GM19043 (cell line): ENCODE results near the gene PRICKLE4.
"Not testable (repeated sequence)": the region's sequence is repeated elsewhere in the genome, so short reads cannot be mapped to it uniquely, and the experiment has no call there.

Experiments
- ATAC-seq: cut with Tn5 transposase; IDR thresholded peaks from one replicate; pipeline ENCODE4 v1.9.1; 2021; ENCODE audit warnings: low read depth; ENCODE audit not compliant: unreplicated experiment

PRICKLE4 gene

DNA sequence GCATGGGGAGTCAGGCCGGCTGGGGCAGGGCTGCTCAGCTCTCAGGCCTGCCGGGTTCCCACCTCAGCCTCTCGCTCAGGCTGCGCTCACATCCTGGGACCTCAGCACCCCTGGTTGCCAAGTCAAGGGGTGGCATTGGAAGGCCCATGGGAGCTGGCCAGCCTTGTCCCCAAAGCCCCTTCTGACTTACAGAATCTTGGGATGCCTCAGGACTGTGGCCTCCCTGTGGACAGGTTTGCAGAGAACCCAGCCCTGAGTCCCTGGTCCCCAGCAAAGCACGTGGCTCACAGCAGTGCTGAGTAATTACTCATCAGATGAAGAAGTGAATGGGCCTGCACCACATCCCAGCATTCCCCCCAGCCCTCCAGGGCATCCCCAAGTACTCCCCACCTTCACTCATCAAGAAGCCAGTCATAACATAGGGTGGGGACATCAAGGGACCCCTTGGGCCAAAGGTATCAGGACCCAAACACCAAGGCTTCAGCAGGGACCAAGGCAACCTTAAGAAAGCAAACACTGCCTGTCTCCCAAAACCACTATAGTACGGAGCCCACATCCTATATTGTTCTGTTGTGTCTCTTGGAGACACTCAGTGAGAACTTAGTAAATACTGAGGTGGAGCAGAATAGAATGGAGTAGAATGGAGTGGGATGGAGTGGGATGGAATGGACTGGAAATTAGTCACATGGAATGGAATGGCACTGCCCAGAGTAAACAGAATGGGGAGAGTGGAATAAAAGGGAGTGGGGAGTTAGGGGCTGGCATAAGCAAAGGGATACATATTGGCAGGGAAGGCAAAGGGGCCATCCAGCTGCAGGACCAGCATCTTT lies 37.0 kb upstream of the PRICKLE4 start:
- no peak for ATAC-seq

DNA sequence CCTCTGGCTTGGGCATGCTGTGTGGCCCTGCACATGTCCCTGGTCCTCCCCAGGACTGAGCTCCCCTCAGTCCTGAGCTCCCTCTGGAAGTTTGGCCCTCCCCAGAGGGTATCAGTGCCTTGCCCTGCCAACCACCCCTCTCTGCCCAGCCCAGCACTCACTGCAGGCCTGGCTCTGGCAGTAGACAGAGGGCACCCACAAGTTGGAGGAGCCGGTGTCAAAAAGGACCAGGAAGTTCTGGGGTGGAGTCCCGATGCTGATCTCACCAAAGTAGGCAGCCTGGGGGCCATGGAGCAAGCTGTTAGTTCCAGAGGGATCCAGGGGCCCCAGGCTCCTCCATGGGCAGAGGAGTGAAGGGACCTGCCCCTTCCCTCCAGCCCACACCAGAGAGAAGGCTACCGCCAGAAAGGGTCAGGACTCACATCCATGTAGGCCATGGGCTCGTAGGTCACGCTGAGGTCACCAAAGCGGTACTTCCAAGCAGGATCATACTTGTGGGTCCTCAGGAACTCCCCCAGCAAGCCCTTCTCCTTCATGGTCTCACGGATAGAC lies 36.3 kb upstream of the PRICKLE4 start:
- ATAC-seq, result no peak

DNA sequence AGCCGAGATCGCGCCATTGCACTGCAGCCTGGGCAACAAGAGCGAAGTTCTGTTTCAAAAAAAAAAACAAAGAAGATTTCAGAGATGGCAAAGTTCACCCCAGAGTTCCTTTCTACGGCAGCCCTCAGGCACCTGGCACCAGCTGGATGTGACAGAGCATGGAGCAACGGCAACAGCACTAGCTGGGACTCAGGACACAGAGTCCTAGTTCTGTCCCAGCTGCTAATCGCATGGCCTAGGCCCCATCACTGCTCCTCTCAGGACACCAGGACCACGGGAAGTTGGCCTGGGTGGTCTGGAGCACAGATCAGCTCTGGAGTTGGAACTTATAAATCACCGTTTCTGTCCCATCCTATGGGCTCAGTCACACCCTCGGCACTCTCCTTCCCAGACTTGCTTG lies 34.5 kb upstream of the PRICKLE4 start:
- ATAC-seq, result no peak

DNA sequence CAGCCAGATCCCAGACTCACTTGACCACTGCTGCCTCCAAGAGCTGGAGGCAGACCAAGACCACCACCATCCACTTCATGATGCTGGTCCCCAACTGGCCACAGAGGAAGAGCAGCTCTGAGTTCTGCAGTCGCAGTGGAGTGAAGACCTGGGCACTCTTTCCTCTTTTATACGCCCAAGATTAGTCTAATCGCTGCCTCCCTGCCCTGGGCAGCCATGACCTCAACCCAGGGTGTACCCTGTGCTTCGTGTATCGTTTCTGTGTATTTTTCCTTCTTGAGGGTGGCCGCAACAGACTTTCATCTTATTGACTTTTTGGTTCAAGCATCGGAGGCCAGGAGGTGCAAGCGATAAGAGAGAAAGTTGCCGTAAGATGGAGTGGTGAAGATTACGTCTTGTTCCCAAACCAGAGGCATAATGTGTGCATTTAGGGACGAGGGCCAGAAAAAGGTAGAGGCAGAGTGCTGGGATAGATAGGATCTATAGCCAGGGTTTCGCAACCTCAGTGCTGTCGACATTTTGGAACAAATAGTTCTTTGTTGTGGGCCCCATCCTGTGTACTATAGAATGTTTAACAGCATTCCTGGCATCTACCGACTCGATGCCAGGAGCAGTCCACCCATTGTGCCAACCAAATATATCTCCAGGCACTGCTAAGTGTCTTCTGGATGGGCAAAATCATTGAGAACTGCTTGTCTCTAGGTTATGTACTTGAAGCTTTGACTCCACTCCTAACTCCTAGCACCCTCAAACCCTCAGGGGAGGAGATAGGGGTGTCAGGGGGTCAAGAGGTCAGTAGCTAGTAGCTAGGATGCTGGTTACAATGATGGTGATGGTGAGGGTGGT lies 33.1 kb upstream of the PRICKLE4 start, which contains the start of gene PGC:
Gene PGC (minus strand): TSS at position 142 of the 846 bp plus-strand sequence. CDS start 63 bp downstream, at position 79.
- ATAC-seq, result no peak

DNA sequence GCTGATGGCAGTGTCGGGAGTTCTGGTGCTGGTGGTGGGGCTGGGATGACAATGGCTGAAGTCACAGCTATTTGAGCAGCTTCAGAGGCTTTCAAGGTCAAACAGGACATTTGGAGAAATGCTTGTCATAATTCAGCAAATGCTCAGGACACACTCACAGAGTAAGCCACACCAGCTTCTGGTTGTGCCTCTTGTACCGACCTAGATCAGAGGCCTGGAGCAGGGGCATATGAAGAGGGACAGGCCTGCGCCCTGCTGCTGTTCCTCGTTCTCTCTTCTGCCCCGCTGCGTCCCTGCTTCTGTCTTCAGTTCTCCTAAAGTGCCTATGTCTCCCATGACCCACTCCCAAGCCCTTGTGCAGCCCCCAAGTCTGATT lies 32.5 kb upstream of the PRICKLE4 start:
- ATAC-seq, result no peak

DNA sequence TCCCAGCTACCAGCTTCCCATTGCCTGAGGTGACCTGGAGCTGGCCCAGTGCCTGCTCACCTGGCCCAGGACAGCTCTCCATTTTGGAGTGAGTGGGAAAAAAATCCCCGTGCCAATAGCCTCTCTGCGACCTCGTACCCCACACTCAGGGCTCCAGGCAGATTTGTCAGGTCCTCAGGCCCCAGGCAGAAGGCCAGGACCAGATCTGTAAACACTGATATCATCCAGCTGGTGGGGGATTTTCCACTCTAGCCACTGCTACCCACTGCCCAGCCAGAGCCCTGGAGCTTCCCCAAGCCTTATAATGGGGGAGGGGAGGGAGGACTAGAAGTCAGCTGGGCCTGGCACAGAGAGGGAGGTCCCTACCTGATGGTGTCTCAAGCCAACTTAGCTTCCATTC lies 32.0 kb upstream of the PRICKLE4 start:
- no peak for ATAC-seq

DNA sequence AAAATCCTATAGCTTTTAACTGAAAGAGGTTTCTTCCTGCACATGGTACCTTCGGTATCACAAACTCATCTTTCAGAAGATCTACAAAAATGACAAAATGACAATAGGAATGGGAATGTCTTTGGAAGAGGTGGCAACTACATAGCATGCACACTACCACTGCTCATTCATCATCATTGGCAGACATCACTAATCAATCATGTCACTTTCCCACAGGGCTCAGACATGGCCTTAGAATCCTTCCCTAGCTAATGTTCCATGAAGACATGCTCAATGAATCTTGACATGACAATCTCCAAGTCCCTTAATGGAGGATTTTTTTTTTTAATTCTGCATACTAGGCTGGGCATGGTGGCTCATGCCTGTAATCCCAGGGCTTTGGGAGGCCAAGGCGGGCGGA lies 30.2 kb upstream of the PRICKLE4 start:
- no peak for ATAC-seq

DNA sequence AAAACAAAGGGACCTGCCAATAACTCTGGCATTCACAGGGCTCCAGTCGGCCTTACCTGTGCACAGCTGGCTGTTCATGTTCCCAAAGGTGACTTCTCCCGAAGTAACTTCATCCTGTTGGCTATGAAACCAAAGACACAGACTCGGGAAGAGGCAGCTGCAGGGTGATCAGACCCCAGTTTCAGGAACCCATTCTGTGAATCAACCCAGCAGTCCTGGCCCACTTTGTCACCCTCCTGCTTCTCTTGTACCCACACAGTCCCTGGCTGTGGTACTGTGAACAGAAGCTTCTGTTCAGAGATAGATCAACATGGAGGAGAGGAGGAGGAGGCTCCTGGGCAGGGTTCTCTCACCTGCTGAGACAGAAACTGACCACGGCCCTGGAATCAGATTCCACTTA lies 24.7 kb upstream of the PRICKLE4 start:
- no peak for ATAC-seq

DNA sequence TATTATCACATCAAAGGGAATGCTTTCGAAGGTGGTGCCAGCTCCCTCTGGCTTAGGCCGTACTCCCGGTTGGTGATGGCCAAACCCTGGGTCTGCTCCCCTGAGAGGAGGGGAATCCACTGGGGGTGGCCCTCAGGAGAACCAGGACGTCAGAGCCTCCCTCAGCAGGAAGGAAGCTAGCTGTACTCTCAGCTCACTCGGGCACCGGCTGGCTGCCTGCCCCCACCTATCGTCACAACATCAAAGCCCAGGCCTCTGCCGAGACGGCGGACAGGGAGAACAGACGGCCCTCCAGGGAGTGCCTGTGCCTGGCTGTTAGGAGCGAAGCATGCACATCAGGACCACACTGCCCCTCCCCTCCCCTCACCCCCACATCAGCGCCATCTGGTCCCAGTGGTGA lies 24.2 kb upstream of the PRICKLE4 start:
- ATAC-seq, result no peak

DNA sequence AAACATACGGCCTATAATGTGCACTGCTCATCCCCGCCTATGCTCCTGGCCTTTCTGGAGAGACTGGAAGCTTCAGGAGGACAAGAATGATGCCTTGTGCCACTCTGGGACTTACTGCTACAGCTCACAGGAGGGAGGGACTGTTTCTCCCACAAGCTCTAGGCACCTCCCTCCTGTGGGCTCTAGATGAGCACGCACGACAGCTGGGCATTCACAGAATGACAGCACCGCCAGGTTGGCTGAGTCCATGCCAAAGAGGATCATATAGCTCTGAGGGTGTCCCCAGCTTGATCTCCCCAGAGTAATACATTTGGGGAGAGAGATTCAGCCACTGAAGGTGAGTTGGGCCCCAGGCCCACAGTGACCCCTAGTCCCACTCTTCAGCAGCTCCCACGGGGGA lies 23.3 kb upstream of the PRICKLE4 start:
- ATAC-seq, result no peak

DNA sequence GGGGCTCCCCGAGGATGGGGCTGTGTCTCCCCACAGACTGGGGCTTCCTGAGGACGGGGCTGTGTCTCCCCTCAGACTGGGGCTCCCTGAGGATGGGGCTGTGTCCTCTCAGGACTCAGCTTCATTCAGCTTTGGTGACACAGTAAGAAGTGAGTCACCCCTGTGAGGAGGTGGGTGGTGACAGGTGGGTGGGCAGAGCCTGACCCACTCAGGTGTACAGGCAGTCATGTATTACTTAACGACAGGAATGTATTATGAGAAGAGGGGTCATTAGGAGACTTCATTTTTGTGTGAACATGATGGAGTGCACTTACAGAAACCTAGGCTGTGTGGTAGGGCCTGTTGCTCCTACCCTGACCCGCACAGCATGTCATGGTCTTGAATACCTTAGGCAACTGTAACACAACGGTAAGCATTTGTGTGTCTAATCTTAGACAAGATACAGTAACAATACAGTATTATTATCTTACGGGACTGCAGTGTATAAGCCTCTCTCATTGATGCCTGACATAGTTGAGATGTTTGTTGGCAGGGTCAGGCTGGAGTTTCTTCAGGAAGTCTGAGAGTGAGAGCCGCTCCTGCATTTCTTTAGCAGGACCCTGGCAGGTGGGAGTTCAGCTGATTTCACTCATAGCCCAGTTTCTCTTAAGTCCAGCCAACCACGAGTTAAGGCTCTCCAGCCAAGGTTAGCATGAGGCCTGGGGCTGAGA lies 22.5 kb upstream of the PRICKLE4 start:
- no peak for ATAC-seq

DNA sequence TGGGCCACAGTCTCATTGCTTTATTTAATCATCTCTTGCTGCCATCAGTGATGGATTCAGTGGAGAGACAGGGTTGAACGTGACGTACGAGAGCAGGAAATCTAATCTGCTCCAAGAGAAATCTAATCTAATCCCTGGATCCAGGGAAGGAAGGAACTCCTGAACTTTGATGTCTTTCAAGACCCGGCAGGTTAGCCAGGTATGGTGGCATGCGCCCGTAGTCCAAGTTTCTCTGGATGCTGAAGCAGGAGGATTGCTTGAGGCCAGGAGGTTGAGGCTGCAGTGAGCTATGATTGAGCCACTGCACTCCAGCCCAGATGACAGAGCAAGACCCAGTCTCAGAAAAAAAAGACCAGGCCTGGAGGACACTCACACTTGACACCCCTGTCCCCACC lies 21.9 kb upstream of the PRICKLE4 start:
- ATAC-seq, result no peak

DNA sequence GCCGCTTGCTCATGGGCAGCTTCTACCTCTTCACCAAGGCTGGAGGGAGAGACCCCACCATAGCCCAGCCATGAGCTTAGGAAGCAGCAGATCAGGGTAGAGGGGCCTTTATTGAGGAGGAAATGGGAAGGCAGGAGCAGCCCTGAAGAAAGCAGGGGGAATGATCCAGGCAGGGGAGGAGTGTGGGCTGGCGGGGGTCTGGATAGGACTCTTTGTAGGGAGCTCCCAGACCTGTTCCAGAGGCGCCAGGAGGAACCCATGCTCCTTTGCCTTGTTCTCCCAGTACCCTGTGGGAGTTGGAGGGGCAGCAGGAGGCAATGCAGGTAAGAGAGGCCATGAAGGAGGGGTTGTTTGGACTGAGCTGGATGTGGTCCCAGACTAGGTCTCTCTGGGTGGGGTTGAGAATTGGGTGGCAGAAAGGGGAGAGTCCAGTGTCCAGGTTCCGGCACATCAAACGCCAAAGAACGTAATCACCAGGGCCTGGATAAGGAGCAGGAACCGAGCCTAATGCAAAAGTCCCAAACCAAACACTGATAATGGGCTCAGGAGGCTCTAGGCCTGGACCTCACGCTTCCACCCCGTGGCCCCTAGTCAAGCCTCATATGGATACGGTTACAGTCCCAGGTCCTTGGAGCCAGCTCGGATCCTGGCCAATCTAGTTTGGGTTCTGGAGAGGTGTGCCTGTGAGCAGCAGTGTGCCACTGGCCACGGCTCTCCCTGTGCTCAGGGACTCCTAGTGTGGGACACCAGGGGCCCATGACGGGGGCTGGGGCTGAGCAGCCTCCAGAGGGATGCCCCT lies 21.3 kb upstream of the PRICKLE4 start:
- no peak for ATAC-seq

DNA sequence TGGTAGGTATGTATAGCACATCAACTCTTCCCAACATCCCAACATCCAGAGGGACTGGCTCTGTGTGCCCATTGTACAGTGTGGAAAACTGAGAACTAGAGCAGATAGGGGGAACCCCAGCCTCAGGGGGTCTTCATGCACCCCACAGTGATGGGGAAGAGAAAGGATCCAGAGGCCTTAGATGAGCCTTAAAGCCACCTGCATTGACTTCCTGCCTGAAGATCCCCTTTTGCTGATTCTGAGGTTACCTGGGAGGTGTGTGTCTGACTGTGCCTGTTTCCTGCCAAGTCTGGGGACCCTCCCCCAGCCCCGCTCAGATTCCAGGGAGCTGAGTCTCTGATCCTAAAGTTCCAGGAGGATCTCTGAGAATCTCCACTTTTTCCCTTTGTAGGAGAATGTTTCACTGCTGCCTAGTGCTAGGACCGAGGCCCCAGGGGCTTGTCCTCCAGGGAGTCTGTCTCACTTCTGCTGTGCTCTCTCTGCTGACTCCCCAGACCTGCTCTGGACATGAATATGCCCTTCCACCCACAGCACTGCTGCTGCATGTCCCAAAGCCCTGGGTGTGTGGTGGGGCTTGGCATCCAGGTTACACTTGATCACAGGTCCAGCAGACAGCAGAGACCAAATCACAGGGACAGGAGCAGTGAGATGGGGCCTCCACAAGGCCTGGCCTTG lies 20.5 kb upstream of the PRICKLE4 start:
- ATAC-seq, result no peak

DNA sequence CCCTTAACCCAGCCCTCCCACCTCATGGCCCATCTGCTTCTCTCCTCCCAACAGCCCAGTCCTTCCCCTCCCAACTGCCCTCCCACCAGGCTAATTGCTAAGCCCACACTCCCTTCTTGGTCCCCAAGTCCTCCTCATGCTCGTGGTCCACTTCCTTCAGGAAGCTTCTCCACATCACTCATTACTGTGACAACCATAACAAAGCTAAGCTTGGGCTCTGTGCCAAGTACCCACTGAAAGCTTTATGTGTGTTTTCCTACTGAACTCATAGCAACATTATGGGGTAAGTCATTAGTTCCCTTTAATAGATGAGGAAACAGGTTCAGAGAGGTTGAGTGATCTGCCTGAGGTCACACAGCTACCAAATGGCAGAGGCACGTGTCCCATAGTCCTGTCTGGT lies 17.1 kb upstream of the PRICKLE4 start:
- ATAC-seq, result no peak

DNA sequence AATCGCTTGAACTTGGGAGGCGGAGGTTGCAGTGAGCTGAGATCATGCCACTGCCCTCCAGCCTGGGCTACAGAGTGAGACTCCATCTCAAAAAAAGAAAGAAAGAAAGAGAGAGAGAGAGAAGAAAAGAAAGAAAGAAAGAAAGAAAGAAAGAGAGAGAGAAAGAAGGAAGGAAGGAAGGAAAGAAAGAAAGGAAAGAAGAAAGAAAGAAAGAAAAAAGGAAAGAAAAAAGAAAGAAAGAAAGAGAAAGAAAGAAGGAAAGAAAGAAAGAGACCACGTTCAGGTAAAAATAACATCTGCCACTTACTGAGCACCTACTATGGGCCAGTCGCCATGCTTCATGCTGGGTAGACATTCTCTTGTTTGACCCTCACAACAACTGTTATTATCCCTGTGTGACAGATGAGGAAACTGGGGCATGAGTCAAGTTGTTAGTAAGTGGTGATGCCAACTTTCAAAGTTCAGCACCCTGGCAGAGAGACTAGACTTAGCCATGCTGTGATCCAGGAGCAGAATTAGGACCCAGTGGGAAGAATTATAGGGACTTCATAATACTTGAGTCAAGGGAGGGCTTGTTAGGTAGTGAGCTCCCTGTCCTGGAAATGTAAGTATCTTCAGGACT lies 14.4 kb upstream of the PRICKLE4 start:
- ATAC-seq, result not testable (repeated sequence)

DNA sequence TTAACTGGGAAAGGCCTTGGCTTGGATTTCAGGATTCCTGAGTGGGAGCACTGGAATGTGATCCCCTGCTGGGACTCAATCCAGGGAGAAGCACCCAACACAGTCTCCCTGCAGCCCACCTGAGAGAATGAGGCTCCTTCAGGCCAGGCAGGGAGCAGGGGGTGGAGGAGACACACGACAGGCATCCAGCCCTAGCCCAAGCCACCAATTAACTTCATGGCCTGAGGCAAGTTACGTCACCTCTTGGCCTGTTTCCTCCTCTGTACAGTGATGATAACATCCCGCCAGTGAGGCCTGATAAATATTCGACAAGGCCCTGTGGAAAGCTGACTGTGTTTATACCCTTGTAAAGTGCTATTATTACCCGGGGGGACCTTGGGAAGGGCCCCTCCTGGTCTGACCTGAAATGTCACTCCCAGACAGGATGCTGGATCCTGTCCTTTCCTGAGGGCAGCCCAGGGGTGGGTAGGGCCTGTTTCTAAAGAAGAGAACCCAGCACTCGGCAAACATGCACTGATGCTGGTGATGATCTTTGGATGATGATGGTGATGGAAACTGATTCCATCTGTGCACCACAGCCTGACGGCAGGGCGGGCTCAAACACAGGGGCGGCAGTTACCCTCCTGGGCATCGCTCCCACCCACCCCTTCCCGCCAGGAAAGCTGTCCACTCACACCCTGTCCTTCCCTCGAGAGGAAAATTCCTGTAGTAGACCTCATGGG lies 13.3 kb upstream of the PRICKLE4 start:
- ATAC-seq, result no peak

DNA sequence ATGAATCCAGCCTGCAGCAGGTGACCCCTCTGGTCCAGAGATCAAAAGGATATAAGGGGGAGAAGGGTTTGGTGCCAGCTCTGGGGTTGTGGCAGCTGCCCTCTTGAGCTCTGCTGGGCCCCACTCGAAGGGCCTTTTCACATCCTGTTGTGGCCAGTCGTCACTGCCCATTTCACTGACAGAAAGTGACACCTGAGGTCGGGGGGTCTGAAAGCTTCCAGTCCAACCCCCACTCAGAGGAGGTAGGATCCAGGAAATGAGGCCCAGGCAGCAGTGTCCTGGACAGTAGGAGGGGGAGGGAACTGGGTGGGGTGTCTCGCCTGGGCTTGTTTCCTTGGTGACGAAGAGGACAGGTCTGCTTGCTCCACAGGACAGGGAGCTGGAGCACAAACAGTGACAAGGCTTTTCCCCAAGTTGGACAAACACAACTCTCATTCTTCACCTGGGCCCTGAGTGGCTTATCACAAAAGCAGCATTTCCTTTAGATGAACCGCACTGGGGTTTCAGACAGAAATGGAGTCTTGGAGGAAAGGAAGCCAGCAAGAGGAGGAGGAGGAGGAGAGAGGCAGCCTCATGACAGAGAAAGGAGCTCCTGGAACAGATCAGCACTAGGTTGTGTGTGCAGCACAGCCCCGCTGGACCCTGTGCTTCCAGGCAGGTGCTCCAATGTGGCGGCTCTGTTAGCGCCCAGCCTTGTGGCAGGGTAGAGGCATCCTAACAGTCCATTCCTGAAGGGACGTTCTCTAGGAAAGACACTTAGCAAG lies 11.9 kb upstream of the PRICKLE4 start:
- ATAC-seq, result no peak
